Activated CD4-positive, alpha-beta T cell treated with anti-CD3 and anti-CD28 coated beads, Interleukin-2, amount 50 U/mL, for 48 hours (primary cell): ENCODE data around the gene INTS3.

Experiments used
- DNase-seq, 2 experiments: peaks; one replicate each; pipeline ENCODE4 v3.0.0-alpha.2; 2020

The INTS3 gene, protein sequence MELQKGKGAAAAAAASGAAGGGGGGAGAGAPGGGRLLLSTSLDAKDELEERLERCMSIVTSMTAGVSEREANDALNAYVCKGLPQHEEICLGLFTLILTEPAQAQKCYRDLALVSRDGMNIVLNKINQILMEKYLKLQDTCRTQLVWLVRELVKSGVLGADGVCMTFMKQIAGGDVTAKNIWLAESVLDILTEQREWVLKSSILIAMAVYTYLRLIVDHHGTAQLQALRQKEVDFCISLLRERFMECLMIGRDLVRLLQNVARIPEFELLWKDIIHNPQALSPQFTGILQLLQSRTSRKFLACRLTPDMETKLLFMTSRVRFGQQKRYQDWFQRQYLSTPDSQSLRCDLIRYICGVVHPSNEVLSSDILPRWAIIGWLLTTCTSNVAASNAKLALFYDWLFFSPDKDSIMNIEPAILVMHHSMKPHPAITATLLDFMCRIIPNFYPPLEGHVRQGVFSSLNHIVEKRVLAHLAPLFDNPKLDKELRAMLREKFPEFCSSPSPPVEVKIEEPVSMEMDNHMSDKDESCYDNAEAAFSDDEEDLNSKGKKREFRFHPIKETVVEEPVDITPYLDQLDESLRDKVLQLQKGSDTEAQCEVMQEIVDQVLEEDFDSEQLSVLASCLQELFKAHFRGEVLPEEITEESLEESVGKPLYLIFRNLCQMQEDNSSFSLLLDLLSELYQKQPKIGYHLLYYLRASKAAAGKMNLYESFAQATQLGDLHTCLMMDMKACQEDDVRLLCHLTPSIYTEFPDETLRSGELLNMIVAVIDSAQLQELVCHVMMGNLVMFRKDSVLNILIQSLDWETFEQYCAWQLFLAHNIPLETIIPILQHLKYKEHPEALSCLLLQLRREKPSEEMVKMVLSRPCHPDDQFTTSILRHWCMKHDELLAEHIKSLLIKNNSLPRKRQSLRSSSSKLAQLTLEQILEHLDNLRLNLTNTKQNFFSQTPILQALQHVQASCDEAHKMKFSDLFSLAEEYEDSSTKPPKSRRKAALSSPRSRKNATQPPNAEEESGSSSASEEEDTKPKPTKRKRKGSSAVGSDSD

DNA sequence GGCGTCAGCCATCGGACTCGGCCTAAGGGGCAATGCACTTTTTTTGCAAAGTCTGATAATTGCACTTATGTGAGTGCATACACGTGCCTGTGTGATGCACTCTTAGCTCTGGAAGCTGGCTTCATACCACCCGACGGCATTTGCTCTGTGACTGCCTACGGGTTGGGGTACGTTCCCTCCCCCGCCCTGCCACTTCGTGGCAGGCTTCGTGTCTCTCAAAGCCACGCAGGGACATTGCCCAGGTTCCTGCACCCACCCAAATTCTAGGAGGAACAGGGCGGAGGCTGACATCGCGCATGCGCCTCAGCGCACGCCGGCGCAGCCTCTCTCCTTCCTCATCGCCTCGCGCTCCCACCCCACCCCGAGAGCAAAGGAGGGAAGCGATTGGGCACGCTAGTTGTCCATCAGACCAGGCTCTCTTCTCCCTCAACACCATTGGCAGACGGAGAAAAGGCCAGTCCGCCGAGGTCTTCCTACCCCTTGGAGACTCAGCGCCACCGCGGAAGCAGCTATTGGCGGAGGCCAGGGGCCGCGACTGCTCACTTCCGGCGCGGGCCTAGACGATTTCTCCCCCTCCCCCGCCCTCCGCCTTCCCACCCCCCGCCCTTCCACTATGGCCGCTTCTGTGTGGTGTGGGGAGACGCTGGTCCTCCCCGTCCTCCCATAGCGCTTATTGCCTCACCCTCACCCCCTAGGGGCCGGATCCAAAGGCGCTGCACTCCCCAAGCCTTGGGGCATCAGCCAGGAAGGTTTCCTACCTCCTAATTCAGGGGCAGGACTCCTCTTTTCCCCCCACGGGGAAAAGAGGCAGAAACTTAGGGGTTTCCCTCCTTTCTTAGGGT, at the start of gene INTS3:
TSS of gene INTS3 (plus strand) at position 588 of the 842 bp plus-strand sequence. CDS start 585 bp downstream, outside the sequence.
- peak; percentile 99 for DNase-seq

DNA sequence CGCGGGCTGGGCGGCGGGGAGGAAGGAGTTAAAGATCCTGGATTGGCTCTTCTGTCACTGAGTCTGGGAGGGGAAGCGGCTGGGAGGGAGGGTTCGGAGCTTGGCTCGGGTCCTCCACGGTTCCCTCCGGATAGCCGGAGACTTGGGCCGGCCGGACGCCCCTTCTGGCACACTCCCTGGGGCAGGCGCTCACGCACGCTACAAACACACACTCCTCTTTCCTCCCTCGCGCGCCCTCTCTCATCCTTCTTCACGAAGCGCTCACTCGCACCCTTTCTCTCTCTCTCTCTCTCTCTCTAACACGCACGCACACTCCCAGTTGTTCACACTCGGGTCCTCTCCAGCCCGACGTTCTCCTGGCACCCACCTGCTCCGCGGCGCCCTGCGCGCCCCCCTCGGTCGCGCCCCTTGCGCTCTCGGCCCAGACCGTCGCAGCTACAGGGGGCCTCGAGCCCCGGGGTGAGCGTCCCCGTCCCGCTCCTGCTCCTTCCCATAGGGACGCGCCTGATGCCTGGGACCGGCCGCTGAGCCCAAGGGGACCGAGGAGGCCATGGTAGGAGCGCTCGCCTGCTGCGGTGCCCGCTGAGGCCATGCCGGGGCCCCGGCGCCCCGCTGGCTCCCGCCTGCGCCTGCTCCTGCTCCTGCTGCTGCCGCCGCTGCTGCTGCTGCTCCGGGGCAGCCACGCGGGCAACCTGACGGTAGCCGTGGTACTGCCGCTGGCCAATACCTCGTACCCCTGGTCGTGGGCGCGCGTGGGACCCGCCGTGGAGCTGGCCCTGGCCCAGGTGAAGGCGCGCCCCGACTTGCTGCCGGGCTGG, 49.1 kb upstream of the INTS3 start, which contains the start of gene NPR1:
TSS of gene NPR1 (plus strand) at position 170 of the 818 bp plus-strand sequence. CDS start at position 591, 421 bp downstream.
- peak; percentile 31 to 46 for DNase-seq

DNA sequence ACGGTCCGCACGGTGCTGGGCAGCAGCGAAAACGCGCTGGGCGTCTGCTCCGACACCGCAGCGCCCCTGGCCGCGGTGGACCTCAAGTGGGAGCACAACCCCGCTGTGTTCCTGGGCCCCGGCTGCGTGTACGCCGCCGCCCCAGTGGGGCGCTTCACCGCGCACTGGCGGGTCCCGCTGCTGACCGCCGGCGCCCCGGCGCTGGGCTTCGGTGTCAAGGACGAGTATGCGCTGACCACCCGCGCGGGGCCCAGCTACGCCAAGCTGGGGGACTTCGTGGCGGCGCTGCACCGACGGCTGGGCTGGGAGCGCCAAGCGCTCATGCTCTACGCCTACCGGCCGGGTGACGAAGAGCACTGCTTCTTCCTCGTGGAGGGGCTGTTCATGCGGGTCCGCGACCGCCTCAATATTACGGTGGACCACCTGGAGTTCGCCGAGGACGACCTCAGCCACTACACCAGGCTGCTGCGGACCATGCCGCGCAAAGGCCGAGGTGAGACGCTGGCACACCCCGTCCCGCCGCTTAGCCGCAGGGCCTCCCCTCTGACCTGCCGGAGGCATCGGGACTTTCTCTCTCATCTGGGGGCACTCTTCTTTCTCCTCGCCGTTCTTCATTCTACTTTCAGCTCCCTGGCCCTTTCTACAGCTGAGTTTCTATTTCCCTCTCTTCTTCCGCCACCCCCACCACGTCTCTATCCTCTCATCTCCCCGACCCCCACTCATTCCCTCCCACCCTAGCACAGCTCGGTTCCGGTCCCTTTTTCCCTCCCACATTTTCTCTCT, 48.3 kb upstream of the INTS3 start:
- DNase-seq = peak; percentile 25 to 30

DNA sequence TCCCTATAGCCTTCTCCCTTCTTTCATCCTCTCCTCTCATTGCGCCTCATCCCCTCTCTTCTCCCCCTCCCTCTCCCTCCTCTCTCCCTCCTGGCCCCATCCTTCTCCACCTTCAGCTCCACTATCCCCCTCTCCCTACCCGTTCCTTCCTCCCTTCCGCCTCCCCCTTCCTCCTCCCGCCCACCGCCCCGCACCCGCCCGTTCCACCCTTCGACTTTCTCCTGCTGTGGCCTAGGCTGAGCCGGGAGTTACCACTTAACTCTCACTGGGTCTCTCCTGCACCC, 47.8 kb upstream of the INTS3 start:
- DNase-seq = no peak

DNA sequence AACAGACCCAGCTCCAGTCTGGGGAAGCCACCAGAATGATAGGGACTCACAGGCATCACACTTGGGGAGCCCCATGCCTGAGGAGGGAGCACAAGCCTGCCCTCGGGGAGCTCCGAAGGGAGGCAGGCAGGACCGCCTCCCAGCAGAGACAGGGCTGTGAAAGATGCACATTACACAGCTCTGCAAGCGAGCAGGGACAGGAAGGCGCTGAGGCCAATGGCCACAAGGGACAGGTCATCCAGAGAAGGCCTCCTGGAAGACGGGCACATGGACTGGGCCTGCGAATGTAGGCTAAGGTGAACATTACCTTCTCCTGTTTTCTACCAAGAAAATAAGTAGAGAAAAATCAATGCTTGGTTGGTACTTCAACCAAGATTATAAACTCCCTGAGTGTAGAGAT, 45.1 kb upstream of the INTS3 start:
- no peak for DNase-seq

DNA sequence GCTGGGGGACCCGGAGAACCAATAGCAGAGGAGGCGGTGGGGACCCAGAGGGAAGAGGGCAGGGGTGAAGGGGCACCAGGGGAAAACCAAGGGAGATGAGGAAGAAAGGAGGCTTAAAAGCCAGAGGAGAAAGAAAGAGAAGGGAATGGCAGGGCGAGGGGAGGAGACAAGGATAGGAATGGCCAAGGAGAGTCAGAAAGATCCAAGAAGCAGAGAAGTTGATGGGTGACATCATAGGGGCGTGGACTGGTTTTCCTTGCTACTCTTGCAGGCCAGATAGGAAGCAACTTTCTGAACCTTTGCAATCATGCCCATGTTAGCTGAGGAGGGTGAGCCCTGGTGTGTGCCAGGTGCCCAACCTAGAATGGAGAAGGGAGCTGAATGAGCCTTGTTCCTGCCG, 44.0 kb upstream of the INTS3 start:
- DNase-seq = no peak

DNA sequence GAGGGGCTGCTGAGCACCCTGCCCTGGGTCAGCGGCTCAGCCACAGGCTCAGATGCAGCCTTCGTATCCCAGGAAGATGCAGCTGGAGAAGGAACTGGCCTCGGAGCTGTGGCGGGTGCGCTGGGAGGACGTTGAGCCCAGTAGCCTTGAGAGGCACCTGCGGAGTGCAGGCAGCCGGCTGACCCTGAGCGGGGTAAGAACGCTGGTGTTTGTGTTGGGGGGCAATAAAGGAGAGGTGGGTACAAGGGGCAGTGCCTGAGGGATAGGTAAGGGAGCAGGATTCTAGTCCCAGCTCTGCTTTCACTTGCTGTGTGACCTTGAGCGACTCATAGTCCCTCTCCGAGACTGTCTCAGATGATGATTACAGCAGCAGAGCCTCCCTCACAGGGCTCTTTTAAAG, 43.0 kb upstream of the INTS3 start:
- DNase-seq = no peak

DNA sequence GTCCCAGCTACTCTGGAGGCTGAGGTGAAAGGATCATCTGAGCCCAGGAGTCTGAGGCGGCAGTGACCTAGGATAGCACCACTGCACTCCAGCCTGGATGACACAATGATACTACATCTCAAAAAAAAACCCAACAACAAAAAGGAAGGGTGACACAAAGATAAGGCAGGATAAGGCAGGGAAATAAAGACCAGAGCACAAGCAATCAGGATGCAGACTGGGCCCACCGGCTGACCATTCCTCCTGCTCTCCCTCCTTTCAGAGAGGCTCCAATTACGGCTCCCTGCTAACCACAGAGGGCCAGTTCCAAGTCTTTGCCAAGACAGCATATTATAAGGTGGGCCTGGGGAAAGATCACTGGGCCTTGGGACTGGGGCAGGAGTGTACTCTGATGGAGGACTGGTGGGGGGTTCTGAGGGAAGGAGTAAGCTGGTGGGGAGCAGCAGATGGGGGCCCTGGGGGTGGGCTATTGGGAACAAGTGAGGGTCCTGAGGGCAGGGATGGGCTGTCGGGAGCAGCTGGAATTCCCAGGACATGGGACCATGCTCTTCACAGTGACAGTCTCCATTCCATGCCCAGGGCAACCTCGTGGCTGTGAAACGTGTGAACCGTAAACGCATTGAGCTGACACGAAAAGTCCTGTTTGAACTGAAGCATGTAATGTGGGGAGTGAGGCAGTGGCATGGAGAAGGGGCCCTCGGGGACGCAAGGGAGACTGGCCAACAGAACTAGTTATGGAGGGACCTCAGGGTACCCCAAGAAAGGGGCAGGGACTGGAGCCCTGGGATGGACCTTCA, 42.1 kb upstream of the INTS3 start:
- DNase-seq = no peak

DNA sequence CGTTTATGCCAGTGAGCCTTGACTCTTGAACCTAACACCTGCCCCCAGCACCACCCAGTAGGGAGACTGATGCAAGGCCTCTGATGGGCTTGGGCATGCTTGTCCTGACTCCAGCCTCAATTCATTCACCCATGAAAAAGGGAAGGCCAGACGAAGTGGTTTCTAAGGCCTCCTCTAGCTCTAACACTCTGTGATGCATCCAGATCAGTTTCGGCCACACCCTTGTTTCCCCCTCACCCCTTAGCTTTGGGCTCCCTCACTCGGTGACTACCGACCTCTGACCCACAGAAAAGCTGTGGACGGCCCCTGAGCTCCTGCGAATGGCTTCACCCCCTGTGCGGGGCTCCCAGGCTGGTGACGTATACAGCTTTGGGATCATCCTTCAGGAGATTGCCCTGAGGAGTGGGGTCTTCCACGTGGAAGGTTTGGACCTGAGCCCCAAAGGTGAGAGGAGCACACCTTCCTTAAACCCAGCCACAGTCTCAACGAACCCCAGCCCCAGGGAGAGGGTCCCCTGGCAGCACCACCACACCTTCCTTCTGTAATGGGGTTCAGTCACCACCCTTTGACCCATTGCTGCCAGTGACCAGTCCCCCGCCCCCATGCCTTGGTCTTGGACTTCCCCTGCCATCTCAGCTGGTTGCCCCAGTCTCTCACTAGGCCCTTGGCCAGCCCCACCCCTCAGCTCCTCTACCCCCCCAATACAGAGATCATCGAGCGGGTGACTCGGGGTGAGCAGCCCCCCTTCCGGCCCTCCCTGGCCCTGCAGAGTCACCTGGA, 40.3 kb upstream of the INTS3 start:
- no peak for DNase-seq

DNA sequence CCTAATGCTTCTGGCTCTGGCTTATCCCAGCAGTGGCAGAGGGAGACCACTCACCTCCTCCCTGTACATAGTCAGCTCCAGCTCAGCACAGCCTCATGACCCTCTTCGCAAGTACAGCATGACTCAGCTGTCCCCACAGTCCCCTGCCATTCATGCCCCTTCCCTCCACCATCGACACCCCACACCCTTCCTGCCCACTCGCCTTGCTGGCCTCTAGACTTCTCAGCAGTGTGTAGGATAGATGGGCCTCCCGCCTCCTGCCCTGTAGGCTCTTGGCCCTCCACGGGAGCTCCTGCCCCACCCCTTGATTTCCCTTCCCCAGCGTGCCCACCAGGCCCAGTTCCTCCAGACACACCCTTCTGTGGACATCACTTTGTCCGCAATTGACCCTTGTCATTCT, 39.6 kb upstream of the INTS3 start:
- DNase-seq = no peak

DNA sequence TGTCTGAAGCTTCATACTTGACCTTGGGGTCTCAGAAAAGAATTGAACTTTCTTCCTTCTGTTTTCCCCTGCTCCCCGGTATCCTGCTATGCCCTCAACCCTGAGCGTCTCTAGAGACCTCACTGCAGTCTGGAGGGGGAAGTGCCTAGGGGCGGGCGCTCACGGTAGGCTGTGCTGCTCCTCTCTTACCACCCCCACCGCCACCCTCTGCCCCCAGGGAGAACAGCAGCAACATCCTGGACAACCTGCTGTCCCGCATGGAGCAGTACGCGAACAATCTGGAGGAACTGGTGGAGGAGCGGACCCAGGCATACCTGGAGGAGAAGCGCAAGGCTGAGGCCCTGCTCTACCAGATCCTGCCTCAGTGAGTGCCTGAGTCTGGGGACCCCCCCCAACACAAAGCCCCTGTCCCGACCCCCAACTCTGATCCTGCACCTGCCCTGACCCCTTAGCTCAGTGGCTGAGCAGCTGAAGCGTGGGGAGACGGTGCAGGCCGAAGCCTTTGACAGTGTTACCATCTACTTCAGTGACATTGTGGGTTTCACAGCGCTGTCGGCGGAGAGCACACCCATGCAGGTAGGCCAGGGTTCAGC, 39.0 kb upstream of the INTS3 start:
- no peak for DNase-seq

DNA sequence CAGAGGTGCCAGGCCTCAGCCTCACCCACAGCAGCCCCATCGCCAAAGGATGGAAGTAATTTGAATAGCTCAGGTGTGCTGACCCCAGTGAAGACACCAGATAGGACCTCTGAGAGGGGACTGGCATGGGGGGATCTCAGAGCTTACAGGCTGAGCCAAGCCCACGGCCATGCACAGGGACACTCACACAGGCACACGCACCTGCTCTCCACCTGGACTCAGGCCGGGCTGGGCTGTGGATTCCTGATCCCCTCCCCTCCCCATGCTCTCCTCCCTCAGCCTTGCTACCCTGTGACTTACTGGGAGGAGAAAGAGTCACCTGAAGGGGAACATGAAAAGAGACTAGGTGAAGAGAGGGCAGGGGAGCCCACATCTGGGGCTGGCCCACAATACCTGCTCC, 34.4 kb upstream of the INTS3 start:
- DNase-seq = no peak

DNA sequence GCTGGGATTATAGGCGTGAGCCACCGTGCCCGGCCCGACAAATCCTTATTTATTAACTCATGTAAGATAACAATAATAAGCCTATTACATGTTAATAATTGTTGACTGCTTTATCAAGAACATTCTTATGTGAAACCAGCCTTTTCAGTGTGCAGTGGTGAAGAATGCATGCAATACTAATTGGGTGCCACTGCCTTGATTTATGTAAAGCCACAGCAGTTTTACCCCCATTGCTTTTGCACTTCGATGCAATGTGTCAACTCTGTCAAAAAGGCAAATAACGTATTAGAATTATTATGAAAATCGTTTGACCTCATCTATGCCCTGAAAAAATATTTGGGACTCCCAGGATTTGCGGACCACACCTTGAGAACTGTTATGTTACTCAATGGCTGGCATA, 31.1 kb upstream of the INTS3 start:
- no peak for DNase-seq

DNA sequence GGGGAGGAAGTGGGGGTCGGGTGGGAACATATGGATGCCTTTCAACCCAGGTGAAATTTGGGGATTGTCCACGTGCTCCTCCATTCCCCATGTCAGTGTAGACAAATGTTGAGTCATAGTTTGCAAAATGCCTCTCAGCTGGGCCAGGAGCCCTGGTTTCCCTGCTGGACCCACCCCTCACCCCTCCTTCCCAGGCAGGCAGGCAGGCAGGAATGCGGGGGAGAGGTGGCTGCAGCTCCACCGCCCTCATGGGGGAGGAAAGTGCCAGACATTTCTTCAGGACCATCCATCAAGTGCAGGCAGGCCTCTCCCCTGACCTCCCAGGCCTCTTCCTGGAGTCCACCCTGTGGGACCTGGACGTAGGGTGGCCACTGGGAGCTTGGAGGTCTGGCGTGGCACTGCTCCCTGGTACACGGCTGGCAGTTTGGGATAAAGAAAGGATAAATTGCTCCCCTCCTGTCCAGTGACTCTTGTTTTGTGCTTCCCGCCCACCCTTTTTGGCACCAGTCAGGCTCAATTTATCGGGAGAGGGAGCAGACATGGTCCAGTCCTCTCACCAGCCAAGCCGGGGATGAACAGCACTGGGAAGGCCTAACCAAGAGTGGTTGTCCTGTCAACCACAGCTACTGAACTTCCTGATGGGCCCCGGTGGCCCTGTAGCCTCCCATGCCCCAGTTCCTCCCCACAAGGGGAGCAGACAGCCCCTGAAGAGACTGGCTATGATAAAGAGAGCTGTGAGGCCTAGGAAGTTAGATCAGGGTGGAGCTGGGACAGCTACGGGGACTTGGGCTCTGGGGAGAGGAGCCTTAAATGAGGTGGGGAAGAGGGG, 30.4 kb upstream of the INTS3 start:
- DNase-seq = no peak

DNA sequence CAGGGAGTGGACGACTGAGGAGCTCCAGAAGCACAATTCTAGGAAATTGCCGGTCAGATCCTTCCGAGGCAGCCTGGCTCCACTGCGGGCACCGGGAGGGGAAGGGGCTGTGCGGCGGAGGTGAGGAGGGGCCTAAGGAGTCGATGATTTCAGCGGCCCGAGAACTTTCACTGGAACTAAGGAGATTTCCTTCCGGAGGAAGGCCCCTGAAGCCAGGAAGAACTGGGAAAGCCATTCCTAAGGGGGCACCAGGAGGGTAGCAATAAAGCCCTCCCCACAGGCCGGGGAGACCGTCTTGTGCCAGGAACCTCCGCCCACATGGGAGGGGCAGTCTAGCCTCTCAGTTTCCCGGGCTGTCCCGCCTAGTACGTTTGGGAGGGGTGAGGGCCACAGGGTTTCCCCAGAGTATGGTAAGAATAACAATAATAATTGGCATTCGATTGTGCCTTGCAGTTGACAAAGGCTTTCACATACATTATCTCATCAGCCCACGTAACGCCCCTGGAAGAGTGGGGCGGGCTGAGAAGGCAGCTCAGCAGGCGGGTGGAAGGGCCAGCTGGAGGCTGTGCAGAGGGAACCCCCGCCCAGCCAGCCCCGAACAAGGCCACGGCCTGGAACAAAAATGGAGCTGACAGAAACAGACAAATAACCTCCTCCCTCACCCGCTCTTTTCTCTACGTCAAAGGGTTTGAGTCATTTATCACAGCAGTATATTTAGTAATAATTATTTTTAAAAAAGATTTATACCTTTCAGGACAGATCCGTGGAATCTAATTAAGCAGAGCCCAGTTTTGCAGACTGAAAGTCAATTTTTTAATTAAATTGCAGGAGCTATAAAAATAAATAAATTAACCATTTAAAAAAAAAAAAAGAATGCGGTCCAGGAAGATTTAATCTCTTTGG, 29.6 kb upstream of the INTS3 start:
- no peak for DNase-seq

DNA sequence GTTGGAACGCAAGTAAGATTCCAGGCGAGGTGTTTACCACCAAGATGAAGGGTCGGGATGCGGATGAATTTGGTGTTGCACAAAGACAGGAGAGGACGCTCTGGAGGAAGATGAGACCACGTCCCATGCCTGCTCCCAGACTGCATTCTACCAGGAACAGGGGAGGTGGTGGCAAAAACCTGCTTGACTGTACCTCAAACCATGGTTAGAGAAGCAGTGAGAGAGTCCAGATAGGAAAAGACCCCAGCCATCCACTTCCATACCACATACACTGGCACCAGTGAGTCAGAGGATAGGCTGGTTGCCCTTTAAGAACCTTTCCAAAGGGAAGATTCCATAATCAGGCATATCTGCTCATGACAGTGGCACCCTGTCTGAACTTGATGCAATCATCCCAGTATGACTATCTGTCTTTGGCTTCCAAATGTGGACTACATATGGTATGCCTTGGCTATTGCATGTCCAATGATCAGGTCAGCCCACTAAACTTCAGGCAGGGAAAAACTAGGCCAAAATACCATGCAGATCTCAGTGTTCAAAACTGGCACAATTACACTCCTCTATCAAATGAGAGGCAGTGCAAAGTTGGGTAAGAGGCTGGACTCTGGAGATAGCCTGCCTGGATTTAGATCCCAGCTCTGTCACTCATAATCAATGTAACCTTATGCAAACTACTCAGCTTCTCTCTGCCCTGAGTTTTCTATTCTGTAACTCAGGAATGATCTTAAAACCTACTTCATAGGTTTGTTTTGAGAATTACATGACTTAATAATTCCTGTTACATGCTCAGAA, 28.7 kb upstream of the INTS3 start:
- no peak for DNase-seq
